ENCODE data around the gene TSR3.

DNA sequence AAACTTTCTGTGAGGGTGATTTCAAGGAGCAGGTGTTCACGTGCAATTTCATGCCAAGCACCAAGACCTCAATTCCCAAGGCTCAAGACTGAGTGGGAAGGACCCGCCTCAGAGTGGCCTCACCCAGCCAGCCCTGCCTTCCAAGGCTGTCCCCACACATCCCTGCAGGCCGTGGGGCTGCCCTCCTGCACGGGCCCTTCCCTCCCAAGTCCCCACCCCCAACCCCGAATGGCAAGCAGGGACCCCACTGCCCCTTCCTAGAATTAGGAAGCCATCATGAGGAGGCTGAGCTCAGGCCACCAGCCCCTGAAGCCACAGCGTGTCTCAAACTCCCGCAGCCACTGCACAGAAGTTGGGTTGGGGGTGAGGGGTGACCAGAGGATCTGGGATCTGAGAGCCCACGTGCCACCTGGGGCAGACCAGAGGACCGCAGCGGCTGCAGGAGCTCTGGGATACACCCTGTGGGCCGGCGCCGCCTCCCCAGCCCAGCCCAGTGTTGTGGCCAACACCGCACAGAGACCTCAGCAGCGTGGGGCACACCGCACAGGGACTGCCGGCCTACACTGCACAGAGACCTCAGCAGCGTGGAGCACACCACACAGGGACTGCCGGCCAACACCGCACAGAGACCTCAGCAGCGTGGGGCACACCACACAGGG, 20.7 kb upstream of the TSR3 start:
- TF ChIP-seq, protein P1, sequence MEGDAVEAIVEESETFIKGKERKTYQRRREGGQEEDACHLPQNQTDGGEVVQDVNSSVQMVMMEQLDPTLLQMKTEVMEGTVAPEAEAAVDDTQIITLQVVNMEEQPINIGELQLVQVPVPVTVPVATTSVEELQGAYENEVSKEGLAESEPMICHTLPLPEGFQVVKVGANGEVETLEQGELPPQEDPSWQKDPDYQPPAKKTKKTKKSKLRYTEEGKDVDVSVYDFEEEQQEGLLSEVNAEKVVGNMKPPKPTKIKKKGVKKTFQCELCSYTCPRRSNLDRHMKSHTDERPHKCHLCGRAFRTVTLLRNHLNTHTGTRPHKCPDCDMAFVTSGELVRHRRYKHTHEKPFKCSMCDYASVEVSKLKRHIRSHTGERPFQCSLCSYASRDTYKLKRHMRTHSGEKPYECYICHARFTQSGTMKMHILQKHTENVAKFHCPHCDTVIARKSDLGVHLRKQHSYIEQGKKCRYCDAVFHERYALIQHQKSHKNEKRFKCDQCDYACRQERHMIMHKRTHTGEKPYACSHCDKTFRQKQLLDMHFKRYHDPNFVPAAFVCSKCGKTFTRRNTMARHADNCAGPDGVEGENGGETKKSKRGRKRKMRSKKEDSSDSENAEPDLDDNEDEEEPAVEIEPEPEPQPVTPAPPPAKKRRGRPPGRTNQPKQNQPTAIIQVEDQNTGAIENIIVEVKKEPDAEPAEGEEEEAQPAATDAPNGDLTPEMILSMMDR (IDR thresholded peaks at IDR 0.05): no peak
- TF ChIP-seq POLR2A (IDR thresholded peaks at IDR 0.05; ENCODE audit: low read depth) (no peak), POLR2AphosphoS5 (IDR thresholded peaks at IDR 0.05) (no peak), EP300 (IDR thresholded peaks at IDR 0.05) (no peak)
